ENCODE results near the gene MCRS1. TPM values are rescaled to one million over a fixed set of nuclear protein-coding genes. Genes with fewer than 3 reads are reported as not detected.
A peak's percentile ranks its signal among the peaks of the same experiment; 100 is the strongest.

MCRS1 gene
- total and polyA plus RNA-seq, 10 of the 15 experiments (the other 5 are each of a cell fraction or from before 2014, with no cell fraction given) = 34.3 to 82.8 (median 57.6) TPM

DNA sequence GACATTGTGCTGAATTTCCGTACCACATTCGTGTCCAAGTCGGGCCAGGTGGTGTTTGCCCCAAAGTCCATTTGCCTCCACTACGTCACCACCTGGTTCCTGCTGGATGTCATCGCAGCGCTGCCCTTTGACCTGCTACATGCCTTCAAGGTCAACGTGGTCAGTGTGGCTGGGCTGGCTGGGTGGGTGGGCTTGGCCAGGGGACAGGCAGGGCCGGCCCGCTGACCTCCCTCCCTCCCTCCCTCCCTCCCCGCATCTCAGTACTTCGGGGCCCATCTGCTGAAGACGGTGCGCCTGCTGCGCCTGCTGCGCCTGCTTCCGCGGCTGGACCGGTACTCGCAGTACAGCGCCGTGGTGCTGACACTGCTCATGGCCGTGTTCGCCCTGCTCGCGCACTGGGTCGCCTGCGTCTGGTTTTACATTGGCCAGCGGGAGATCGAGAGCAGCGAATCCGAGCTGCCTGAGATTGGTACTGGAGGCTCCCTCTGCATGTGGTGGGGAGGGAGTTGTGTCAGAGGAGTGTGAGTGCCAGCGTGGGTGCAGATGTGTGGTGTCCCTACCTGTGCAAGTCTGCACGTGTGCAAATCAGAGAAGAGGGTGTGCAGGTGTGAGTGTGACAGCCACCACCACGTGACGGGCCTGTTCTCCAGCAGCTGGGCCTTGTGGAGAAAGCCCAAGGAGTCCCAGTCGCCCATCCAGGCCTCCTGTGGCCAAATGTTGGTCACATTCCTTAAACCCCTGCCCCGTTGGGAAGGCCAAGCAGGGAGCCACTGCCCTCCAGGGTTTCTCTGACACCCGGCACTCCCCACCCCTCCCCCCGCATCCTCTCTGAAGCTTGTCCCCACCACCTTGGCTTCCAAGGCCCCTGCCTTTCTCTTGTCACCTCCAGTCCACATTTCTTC, 23.8 kb downstream of the MCRS1 start:
- ATAC-seq (no peak; the same call in 2 of the 3 replicates), DNase-seq (ENCODE audit: low read depth, low spot score) (no peak), FAIRE-seq (no peak)
- intact Hi-C loops (cut with micrococcal nuclease; ENCODE audit: unreplicated experiment) (no loop called here), in situ Hi-C loops (cut with MboI) (no loop called here)
- Histone ChIP-seq H2AFZ (ENCODE audit: control insufficient read depth, low read depth, low read length) (no peak overlapping the region), H3K79me2 (ENCODE audit: control insufficient read depth, insufficient read depth, low read length) (no peaks in the 10 kb centered on the region), H3K4me1 (ENCODE audit: control insufficient read depth, insufficient read depth, low read length) (peaks cover 5% of the 10 kb centered on the region), H3K9ac (ENCODE audit: control insufficient read depth, insufficient read depth, low read length) (no peak overlapping the region), H3K27ac (ENCODE audit: control insufficient read depth, insufficient read depth) (no peak overlapping the region), H3K9me3 (replicated peaks; ENCODE audit: control insufficient read depth, insufficient read depth, low read length) (no peaks in the 10 kb centered on the region), H3K36me3 (ENCODE audit: control insufficient read depth in 2 of 2, insufficient read depth in 2 of 2, low read length in 1 of 2) (no peaks in the 10 kb centered on the region), H3K27me3 (replicated peaks in 1 of 2; ENCODE audit: control insufficient read depth in 2 of 2, insufficient read depth in 2 of 2, low read length in 1 of 2) (peaks cover 2 to 21% of the 10 kb centered on the region in 2 experiments), H4K20me1 (ENCODE audit: control insufficient read depth, insufficient read depth) (no peaks in the 10 kb centered on the region; the same call in 1 of the 2 replicates), H3K4me3 (no peak overlapping the region), H3K4me2 (ENCODE audit: control insufficient read depth, insufficient read depth) (no peak overlapping the region)
- ChIA-PET CTCF (interaction anchor here (1.7 to 3.0 kb wide), 2 partner anchors 10 to 185 kb away, joined by 6 to 7 read pairs; no protein-coding TSS in a partner anchor), SMC1A (ENCODE audit: uncharacterized antibody, unreplicated experiment) (no interaction called here), RAD21 (ENCODE audit: unreplicated experiment) (interaction anchor here (1.4 kb wide), 1 partner anchor 186 kb away, joined by 10 read pairs; no protein-coding TSS in a partner anchor), POLR2A (no interaction called here)
- WGBS (ENCODE audit: insufficient coverage, insufficient replicate concordance, low lambda C conversion rate, missing lambda C conversion rate) = 57% methylated on average over 35 of the region's 39 CpGs
- no TSS peak for BruUV-seq (replicated peaks)
- no peak for TF ChIP-seq HDAC6 (IDR thresholded peaks at IDR 0.05; ENCODE audit: unreplicated experiment)
- TF ChIP-seq, protein P1, sequence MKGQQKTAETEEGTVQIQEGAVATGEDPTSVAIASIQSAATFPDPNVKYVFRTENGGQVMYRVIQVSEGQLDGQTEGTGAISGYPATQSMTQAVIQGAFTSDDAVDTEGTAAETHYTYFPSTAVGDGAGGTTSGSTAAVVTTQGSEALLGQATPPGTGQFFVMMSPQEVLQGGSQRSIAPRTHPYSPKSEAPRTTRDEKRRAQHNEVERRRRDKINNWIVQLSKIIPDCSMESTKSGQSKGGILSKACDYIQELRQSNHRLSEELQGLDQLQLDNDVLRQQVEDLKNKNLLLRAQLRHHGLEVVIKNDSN (IDR thresholded peaks at IDR 0.05; ENCODE audit: borderline replicate concordance, extremely low read length, insufficient read depth, low read depth, low read length) = peak; percentile 9
- no peak for TF ChIP-seq NRF1 (conservative IDR thresholded peaks at IDR 0.05; ENCODE audit: low read depth, low read length)
- no peak for TF ChIP-seq ETV6 (conservative IDR thresholded peaks at IDR 0.05 in 1 of 2, IDR thresholded peaks at IDR 0.05 in 1 of 2; ENCODE audit: borderline replicate concordance in 1 of 2, low read depth in 1 of 2)
- no peak for TF ChIP-seq NFIC (IDR thresholded peaks at IDR 0.05; ENCODE audit: low read depth, low read length)
- TF ChIP-seq SUPT20H (IDR thresholded peaks at IDR 0.05; ENCODE audit: borderline replicate concordance, control insufficient read depth, low read depth, low read length) = no peak

Measured in GM12878 (cell line).